HL-60 (cell line): ENCODE results near the gene FGGY.

Experiments used
- DNase-seq, 2 experiments: peaks; one replicate each; pipeline ENCODE4 v3.0.0-alpha.2; 2010 to 2020; ENCODE audit warnings: low read depth in 1 of 2, low spot score in 1 of 2
- H3K27ac ChIP-seq: fragments of 250-450 bp; sonication (Bioruptor Pico); replicated peaks from 2 replicates; pipeline ENCODE4 v1.5.1; 2020; ENCODE audit warnings: mild to moderate bottlenecking, moderate library complexity
- H3K27me3 ChIP-seq: fragments of 250-450 bp; sonication (Bioruptor Pico); 2 replicates; pipeline ENCODE4 v1.5.1; 2021; ENCODE audit warnings: mild to moderate bottlenecking, moderate library complexity; ENCODE audit not compliant: insufficient read depth, poor library complexity, severe bottlenecking
- H3K4me3 ChIP-seq: replicated peaks from 2 replicates; pipeline ENCODE4 v1.5.1; 2011; ENCODE audit warnings: mild to moderate bottlenecking, control low read depth, low read length; ENCODE audit not compliant: insufficient read depth
- CTCF ChIP-seq: IDR thresholded peaks from one replicate; pipeline ENCODE4 v1.5.1; 2011; ENCODE audit warnings: low read length, control low read depth, inconsistent platforms; ENCODE audit not compliant: insufficient read depth
- GABPA ChIP-seq: IDR thresholded peaks from 2 replicates; pipeline ENCODE4 v1.6.1; 2012; ENCODE audit warnings: low read depth
- POLR2AphosphoS5 ChIP-seq: IDR thresholded peaks from 2 replicates; pipeline ENCODE4 v1.6.1; 2012; ENCODE audit warnings: low read depth
- REST ChIP-seq: IDR thresholded peaks from 2 replicates; pipeline ENCODE4 v1.6.1; 2012; ENCODE audit warnings: low read depth; ENCODE audit not compliant: insufficient replicate concordance
- SPI1 ChIP-seq: IDR thresholded peaks from 2 replicates; pipeline ENCODE4 v1.6.1; 2012; ENCODE audit warnings: low read depth, mild to moderate bottlenecking, borderline replicate concordance

The FGGY gene

GRCh38 chr1:59718064-59718988, 421.4 kb downstream of the FGGY start:
- DNase-seq = no peak
- TF ChIP-seq POLR2AphosphoS5 = no peak
- Histone ChIP-seq H3K27me3 (no peaks in the 10 kb centered on the region), H3K4me3 (no peak overlapping the region), H3K27ac (no peak overlapping the region)

GRCh38 chr1:59718989-59719360, 422.1 kb downstream of the FGGY start:
- Histone ChIP-seq H3K27me3 (no peaks in the 10 kb centered on the region), H3K27ac (no peak overlapping the region)

GRCh38 chr1:59720326-59721115, 423.6 kb downstream of the FGGY start:
- no peak for DNase-seq
- no peaks in the 10 kb centered on the region for H3K27me3 ChIP-seq
- no peak for TF ChIP-seq GABPA
- TF ChIP-seq POLR2AphosphoS5 = no peak
- no peak for TF ChIP-seq REST
- no peak for TF ChIP-seq CTCF
- no peak for TF ChIP-seq SPI1

More at GRCh38 chr1:59718989-59719360, 422.1 kb downstream of the FGGY start:
- no peak for DNase-seq
- TF ChIP-seq GABPA (no peak), POLR2AphosphoS5 (no peak), SPI1 (no peak), CTCF (no peak), REST (no peak)
- H3K4me3 ChIP-seq = no peak overlapping the region

GRCh38 chr1:59730302-59730701, 433.4 kb downstream of the FGGY start:
- no peak overlapping the region for H3K4me3 ChIP-seq
- TF ChIP-seq CTCF (no peak), POLR2AphosphoS5 (no peak), GABPA (no peak), SPI1 (no peak), REST (no peak)
- H3K27ac ChIP-seq = no peak overlapping the region
- no peak for DNase-seq
- H3K27me3 ChIP-seq = no peaks in the 10 kb centered on the region

More at GRCh38 chr1:59720326-59721115, 423.6 kb downstream of the FGGY start:
- Histone ChIP-seq H3K4me3 (no peak overlapping the region), H3K27ac (no peak overlapping the region)
